ENCODE results near the gene CORO1C.

DNA sequence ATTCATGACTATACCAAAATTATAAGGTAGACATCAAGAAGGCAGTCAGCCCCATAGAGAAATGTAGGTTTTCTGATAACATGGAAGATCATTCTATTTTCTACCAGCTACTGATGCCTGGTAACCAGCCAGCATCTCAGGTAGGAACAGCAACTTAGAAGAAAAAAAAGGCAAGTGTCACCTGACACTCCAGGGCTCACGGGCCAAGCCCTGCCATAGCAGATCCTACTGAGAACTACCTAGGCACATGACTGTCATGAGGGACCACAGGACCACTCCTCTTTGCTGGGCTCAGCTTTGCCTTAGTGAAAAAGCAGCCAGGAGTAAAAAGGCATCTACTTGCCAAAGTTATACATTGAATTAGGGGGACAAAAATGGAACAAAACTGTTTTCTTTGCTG, 33.4 kb downstream of the CORO1C start:
- TF ChIP-seq, protein P1, sequence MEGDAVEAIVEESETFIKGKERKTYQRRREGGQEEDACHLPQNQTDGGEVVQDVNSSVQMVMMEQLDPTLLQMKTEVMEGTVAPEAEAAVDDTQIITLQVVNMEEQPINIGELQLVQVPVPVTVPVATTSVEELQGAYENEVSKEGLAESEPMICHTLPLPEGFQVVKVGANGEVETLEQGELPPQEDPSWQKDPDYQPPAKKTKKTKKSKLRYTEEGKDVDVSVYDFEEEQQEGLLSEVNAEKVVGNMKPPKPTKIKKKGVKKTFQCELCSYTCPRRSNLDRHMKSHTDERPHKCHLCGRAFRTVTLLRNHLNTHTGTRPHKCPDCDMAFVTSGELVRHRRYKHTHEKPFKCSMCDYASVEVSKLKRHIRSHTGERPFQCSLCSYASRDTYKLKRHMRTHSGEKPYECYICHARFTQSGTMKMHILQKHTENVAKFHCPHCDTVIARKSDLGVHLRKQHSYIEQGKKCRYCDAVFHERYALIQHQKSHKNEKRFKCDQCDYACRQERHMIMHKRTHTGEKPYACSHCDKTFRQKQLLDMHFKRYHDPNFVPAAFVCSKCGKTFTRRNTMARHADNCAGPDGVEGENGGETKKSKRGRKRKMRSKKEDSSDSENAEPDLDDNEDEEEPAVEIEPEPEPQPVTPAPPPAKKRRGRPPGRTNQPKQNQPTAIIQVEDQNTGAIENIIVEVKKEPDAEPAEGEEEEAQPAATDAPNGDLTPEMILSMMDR (IDR thresholded peaks at IDR 0.05; ENCODE audit: low read depth, low read length, missing input control): no peak
- TF ChIP-seq NR2F2 (IDR thresholded peaks at IDR 0.05) (no peak), JUND (IDR thresholded peaks at IDR 0.05) (no peak), TAF1 (conservative IDR thresholded peaks at IDR 0.05) (no peak)

All from liver (tissue), 3 donors.